CD4-positive, alpha-beta T cell treated with Interleukin-17A for 1 hour (primary cell): ENCODE measurements around the gene DTX4.

ENCODE experiments used
- DNase-seq: peaks from one replicate; pipeline ENCODE4 v3.0.0-alpha.2; 2020

DTX4 gene

GRCh38 chr11:59173080-59173963, 1.4 kb downstream of the DTX4 start:
- DNase-seq = no peak

GRCh38 chr11:59173964-59174663, 2.2 kb downstream of the DTX4 start:
- no peak for DNase-seq

DNA sequence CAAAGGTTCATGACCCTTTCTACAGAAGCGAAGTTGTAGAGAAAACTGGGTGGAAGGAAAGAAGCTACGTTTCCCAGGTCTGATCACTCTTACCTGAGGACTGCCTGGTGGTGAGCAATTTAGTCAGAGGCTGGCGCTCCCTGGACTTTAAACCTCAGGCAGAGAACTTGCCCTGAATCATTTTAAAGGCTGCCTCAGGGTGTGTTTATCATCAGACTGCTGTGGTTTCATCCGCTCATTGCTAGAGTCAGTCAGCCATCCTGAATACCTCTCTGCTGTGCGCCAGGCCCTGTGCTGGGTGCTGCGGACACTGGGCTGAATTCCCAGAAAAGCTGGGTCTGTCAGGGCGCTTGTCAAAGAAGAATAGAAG, 2.7 kb downstream of the DTX4 start:
- no peak for DNase-seq

DNA sequence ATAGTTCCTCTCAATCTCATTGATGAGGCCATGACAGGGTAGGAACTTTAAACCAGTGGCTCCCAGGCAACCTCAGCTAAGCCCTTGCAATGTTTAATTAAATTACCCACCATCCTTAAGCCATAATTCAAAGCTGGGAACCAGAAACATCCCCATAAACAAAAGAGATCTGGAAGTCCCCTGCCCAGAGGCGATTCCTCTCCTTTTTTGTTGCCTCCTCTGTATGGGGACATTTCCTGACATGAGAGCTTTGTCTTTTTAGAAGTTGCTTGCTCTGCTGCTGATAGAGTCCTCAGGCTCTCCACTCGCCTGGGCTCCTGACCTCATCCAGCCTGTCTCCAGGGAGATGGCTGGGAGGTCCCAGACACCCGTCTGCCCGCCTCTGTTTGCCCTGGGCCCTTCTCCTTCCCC, 3.2 kb downstream of the DTX4 start:
- DNase-seq = no peak

DNA sequence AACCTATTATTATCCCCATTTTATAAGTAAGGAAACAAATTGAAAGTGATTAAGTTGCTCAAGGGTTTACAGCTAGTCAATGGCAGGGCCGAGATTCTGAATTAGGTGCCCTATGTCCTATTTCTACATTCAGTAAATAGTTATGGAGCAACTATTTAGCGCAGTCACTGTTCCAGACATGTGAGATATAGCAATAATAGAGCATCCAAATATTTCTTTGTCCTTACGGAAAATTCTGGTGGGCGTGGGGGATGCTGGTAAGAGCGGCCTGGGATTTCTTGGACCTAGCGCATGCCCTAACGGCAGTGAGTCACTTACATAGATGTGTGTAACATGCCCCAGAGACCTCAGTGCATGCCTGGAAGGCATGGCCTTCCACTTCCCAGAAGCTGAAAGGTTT, 4.4 kb downstream of the DTX4 start:
- DNase-seq = no peak

GRCh38 chr11:59178402-59178801, 6.5 kb downstream of the DTX4 start:
- no peak for DNase-seq

- DNase-seq = no peak
These were observed 7.2 kb downstream of the DTX4 start for GRCh38 chr11:59179121-59179520.

GRCh38 chr11:59180168-59180776, 8.3 kb downstream of the DTX4 start:
- DNase-seq = no peak

GRCh38 chr11:59180907-59181306, 9.0 kb downstream of the DTX4 start:
- DNase-seq = no peak

DNA sequence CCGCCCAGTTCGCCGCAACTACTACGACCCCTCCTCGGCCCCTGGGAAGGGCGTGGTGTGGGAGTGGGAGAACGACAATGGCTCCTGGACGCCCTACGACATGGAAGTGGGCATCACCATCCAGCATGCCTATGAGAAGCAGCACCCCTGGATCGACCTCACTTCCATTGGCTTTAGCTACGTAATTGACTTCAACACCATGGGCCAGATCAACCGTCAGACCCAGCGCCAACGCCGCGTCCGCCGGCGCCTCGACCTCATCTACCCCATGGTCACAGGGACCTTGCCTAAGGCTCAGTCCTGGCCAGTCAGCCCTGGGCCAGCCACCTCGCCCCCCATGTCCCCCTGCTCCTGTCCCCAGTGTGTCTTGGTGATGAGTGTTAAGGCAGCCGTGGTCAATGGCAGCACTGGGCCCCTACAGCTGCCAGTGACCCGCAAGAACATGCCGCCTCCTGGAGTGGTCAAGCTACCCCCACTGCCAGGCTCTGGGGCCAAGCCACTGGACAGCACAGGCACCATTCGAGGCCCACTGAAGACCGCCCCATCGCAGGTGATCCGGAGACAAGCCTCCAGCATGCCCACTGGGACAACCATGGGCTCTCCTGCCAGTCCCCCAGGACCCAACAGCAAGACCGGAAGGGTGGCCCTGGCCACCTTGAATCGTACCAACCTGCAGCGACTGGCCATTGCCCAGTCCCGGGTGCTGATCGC, 10.0 kb downstream of the DTX4 start:
- DNase-seq = no peak

GRCh38 chr11:59182457-59183151, 10.7 kb downstream of the DTX4 start:
- peak; percentile 22 for DNase-seq

DNA sequence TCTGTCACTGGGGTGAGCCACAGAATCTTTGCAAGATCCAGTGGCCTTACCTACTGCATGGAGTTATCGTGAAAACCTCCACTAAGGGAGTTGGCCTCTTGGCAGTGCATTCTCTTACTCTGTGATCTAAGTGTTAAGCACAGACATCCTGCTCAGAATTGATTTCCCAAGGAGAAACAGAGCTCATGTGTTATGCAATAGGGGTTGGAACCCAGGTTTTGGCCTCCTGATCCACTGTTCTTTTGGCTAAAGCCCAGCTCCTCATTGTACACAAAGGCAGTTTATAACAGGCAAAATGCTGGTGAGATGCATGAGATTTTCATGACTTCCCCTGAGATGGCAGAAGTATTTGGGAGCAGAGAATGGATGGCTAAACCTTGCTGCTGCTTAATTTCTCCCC, 11.8 kb downstream of the DTX4 start:
- DNase-seq = no peak

DNA sequence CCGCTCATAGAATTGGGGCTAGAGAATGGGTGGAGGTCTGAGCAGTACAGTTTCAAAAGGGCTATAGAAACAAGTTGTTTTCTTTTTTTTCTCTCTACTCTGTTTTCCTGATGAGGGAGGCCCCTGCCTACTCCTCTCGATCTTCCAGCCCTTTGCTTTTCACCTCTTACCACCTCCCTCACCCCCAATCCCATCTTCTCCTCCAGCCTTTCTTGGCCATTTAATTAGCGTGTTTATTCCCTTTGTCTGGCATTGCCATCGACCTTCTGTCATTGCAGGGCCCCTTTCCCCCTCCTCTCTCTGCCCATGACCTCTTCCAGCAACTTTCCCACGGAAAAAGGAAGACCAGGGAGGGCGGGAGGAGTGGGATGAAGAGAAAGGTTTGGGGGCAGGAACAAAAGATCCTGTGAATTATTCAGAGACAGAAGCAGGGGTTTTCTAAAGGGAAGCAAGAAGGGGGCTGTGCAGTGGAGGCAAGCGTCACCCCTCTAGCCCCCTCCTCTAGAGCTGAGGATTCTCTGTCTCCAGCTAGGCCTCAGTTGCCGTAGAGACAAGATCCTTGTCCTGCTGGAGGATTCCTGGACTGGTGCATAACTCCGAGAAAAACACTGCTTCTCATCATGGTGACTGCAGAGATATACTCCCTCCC, 12.9 kb downstream of the DTX4 start:
- DNase-seq = no peak

GRCh38 chr11:59185386-59185945, 13.5 kb downstream of the DTX4 start:
- no peak for DNase-seq

GRCh38 chr11:59186130-59186594, 14.2 kb downstream of the DTX4 start:
- peak; percentile 56 for DNase-seq

GRCh38 chr11:59187035-59187434, 15.1 kb downstream of the DTX4 start:
- DNase-seq = no peak

DNA sequence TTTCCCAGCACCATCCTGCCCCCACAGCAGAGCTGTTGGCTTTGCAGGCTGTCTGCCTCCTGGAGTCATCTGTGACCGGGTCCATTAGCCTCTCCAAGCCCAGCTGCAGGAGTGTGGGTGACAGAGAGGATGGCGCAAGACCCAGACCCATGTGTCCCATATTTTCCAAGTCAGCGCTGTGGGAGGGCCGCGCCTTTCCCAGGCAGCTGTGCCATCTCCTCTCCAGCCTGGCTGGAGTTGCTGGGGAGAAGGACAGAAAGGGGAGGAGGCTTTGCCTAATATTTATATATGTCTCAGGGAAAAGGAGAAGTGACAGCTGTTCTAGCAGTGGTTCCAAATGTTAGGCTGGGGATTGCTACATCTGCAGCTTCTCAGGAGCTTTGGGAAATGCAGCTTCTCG, 15.7 kb downstream of the DTX4 start:
- no peak for DNase-seq

GRCh38 chr11:59188954-59189353, 17.0 kb downstream of the DTX4 start:
- DNase-seq = no peak

DNA sequence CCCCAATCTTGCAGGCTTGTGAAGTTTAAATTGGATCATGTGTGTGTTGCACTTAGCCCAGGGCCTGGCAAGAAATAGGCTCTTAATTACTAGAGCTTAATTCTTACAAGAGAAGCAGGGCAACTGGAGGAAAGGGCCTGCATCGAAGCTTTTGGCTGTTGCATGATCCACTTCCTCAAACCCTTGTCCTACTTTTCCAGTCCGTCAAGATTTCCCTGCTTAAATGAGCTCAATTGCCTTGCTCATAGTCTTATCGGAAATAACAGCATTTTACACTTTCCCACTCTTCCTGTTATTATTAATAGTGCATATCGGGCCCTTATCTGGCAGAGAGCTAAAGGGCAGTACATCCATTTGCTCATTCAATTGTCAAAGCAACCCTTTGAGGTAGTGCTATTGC, 18.1 kb downstream of the DTX4 start:
- no peak for DNase-seq

DNA sequence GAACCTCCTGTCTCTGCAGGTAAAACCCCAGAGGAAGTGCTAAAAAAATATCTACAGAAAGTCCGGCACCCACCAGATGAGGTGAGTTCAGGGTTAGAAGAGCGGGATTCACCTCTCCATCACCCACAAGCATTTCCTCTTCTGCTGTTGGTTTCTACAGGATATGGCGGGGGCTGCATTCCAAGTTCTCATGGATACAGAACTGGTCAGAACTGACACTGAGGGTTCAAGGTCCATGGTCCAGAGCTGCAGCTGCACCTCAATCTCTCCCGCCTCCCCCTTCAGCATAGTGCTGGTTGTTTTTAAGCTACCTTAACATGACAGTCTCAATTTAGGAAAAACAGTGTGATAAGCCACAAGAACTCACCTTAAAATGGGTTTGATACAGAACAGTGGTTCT, 19.2 kb downstream of the DTX4 start:
- no peak for DNase-seq

DNA sequence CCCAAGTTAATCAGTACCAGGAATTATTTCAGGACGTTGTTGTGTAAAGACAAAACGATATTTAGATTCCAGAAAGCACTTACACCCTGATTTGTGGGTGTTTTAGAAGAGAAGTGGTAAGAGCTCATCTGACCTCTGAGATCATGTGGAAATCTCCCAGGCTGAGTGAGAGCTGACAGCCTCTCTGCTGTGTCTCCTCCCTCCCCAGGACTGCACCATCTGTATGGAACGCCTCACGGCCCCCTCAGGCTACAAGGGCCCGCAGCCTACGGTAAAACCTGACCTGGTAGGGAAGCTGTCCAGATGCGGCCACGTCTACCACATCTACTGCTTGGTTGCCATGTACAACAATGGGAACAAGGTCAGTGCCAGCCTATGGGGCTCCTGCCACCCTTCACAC, 20.0 kb downstream of the DTX4 start:
- no peak for DNase-seq
